ENCODE data around the gene RREB1. TPM values are rescaled to one million over a fixed set of nuclear protein-coding genes. Genes with fewer than 3 reads are reported as not detected.

The RREB1 gene
- polyA plus RNA-seq, 2 of the 4 experiments (the other 2 are of a cell fraction), result 2.2 to 5.0 TPM

DNA sequence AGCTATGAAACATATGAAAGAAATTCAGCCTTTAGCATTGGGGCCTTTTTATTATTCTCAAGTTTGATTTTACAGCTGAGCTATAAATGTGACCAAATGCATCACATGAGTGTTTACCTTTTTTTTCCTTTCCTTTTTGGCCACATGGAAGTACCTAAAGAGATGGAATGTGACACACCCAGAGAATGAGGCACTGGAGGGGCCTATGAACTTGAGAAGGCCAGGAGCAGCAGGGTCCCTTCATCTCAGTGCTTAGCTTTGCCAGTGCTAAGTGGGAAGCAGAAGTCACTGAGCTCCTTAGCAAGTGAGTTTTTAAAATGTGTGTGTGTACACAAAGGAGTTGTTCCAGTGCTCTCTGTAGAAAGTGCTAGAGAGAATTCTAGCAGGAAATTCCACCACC, 44.7 kb downstream of the RREB1 start:
- Histone ChIP-seq H3K4me2 (peak overlapping the region; percentile 19; the same call in 1 of the 3 replicates), H3K4me3 (no peak overlapping the region), H3K4me1 (peaks cover 59% of the 10 kb centered on the region), H3K27ac (peak overlapping the region in 1 of 2 experiments; percentile 56; a peak in 2 of 6 replicates), H3K9me3 (no peaks in the 10 kb centered on the region)
- ATAC-seq (no peak), DNase-seq (ENCODE audit: low read depth in 1 of 2, low spot score in 1 of 2) (no peak), FAIRE-seq (no peak)
- ChIA-PET POLR2A (no interaction called here), CTCF (interaction anchor here (1.1 to 2.1 kb wide), 2 partner anchors 43 to 428 kb away, joined by 3 to 8 read pairs; no protein-coding TSS in a partner anchor)
- no peak for TF ChIP-seq CEBPB (IDR thresholded peaks at IDR 0.05)
- TF ChIP-seq, protein P1, sequence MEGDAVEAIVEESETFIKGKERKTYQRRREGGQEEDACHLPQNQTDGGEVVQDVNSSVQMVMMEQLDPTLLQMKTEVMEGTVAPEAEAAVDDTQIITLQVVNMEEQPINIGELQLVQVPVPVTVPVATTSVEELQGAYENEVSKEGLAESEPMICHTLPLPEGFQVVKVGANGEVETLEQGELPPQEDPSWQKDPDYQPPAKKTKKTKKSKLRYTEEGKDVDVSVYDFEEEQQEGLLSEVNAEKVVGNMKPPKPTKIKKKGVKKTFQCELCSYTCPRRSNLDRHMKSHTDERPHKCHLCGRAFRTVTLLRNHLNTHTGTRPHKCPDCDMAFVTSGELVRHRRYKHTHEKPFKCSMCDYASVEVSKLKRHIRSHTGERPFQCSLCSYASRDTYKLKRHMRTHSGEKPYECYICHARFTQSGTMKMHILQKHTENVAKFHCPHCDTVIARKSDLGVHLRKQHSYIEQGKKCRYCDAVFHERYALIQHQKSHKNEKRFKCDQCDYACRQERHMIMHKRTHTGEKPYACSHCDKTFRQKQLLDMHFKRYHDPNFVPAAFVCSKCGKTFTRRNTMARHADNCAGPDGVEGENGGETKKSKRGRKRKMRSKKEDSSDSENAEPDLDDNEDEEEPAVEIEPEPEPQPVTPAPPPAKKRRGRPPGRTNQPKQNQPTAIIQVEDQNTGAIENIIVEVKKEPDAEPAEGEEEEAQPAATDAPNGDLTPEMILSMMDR (IDR thresholded peaks at IDR 0.05), result no peak
- TF ChIP-seq BHLHE40 (IDR thresholded peaks at IDR 0.05; ENCODE audit: low read depth, low read length), result no peak
- TF ChIP-seq RFX5 (IDR thresholded peaks at IDR 0.05), result no peak
- TF ChIP-seq ESRRA (IDR thresholded peaks at IDR 0.05; ENCODE audit: borderline replicate concordance, low read length), result no peak
- TF ChIP-seq, protein P2, sequence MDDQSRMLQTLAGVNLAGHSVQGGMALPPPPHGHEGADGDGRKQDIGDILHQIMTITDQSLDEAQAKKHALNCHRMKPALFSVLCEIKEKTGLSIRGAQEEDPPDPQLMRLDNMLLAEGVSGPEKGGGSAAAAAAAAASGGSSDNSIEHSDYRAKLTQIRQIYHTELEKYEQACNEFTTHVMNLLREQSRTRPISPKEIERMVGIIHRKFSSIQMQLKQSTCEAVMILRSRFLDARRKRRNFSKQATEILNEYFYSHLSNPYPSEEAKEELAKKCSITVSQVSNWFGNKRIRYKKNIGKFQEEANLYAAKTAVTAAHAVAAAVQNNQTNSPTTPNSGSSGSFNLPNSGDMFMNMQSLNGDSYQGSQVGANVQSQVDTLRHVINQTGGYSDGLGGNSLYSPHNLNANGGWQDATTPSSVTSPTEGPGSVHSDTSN (IDR thresholded peaks at IDR 0.05), result no peak
- no peak for TF ChIP-seq SREBF2 (IDR thresholded peaks at IDR 0.05)
- TF ChIP-seq RNF2 (IDR thresholded peaks at IDR 0.05; ENCODE audit: borderline replicate concordance, low read depth), result no peak

DNA sequence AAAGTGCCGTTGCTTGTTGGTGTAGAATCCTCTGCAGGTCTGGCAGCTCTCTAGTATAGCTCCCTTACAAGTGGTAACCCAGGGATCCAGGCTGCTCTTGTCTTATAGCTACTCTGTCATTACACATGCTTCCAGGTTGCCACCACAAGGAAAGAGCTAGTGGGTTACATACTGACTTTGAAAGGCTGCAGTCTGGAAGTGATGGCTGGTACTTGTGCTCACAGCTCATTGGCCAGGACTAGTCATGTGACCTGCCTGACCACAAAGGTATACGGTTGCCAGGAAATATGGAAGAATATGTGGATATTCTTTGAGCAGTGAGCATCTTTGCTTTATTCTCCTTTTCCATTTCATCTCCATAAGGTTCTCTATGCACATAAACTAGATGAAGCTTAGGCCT, 46.0 kb downstream of the RREB1 start:
- Histone ChIP-seq H3K9me3 (no peaks in the 10 kb centered on the region), H3K4me2 (no peak overlapping the region), H3K4me1 (peaks cover 50% of the 10 kb centered on the region), H3K4me3 (no peak overlapping the region), H3K27ac (no peak overlapping the region)
- ATAC-seq (peak in 1 of 2 experiments; percentile 35; a peak in 1 of 6 replicates), DNase-seq (ENCODE audit: low read depth in 1 of 2, low spot score in 1 of 2) (no peak), FAIRE-seq (no peak)
- ChIA-PET POLR2A (no interaction called here), CTCF (no interaction called here)
- TF ChIP-seq, protein P3, sequence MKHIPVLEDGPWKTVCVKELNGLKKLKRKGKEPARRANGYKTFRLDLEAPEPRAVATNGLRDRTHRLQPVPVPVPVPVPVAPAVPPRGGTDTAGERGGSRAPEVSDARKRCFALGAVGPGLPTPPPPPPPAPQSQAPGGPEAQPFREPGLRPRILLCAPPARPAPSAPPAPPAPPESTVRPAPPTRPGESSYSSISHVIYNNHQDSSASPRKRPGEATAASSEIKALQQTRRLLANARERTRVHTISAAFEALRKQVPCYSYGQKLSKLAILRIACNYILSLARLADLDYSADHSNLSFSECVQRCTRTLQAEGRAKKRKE (CRISPR knock-in tag; IDR thresholded peaks at IDR 0.05; ENCODE audit: low read depth), result no peak
- TF ChIP-seq, protein P4, sequence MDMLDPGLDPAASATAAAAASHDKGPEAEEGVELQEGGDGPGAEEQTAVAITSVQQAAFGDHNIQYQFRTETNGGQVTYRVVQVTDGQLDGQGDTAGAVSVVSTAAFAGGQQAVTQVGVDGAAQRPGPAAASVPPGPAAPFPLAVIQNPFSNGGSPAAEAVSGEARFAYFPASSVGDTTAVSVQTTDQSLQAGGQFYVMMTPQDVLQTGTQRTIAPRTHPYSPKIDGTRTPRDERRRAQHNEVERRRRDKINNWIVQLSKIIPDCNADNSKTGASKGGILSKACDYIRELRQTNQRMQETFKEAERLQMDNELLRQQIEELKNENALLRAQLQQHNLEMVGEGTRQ (IDR thresholded peaks at IDR 0.05), result 0 out of 2 replicates have a peak, but pooled peaks have one; percentile 15
- 67% methylated on average over 2 of the region's 2 CpGs for WGBS (ENCODE audit: missing lambda C conversion rate)

DNA sequence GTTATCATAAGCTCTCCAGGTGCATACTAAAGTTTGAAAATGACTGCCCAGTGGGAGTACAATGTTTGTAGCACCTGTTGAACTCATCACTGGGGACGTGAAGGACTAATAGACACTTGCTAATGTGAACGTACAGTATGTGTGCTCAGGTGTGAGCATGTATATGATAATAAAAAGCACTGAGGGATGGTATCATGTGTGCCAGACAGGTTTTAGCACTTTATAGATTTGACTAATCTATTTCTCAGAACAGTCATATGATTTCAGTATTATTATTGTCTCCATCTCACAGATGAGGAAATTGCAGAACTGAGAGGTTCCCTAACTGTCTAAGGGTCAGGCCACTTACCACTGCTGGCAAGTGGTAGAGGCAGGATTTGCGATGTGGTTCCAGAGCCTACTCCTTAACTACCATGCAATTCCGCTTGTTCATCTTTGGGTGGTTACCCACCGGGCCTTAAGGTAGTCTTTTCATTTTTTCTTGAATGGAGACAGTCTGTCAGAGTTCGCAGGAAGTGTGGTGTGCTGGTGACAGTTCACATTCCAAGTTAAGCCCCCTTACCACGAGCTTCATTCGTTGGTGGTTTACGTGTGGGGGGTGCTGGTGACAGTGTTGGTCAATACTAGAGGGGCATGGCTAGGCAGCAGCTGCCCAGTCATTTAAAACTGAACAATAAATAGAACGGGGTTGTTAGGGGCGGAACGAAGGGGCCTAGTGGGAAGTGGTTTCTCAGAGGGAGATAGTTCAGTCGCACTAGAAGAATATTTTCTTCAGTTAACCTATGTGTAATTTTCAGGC, 46.8 kb downstream of the RREB1 start:
- TF ChIP-seq, protein P5, sequence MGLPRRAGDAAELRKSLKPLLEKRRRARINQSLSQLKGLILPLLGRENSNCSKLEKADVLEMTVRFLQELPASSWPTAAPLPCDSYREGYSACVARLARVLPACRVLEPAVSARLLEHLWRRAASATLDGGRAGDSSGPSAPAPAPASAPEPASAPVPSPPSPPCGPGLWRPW (IDR thresholded peaks at IDR 0.05), result no peak
- TF ChIP-seq FOSB (CRISPR knock-in tag; IDR thresholded peaks at IDR 0.05), result no peak
- TF ChIP-seq, protein P6, sequence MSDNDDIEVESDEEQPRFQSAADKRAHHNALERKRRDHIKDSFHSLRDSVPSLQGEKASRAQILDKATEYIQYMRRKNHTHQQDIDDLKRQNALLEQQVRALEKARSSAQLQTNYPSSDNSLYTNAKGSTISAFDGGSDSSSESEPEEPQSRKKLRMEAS (IDR thresholded peaks at IDR 0.05), result no peak
- TF ChIP-seq POLR2A (IDR thresholded peaks at IDR 0.05; ENCODE audit: low read length), result no peak
- no peak for TF ChIP-seq JUN (IDR thresholded peaks at IDR 0.05)
- no peak for TF ChIP-seq POLR2AphosphoS2 (conservative IDR thresholded peaks at IDR 0.05; ENCODE audit: low read length)
- no peak for TF ChIP-seq BHLHE40 (IDR thresholded peaks at IDR 0.05; ENCODE audit: low read depth, low read length)
- TF ChIP-seq CHD4 (IDR thresholded peaks at IDR 0.05; ENCODE audit: borderline replicate concordance), result no peak
- TF ChIP-seq HOXB13 (CRISPR knock-in tag; IDR thresholded peaks at IDR 0.05; ENCODE audit: low read depth), result no peak
- TF ChIP-seq HDAC2 (IDR thresholded peaks at IDR 0.05), result no peak
- no peak for TF ChIP-seq NPAS2 (CRISPR knock-in tag; IDR thresholded peaks at IDR 0.05; ENCODE audit: borderline replicate concordance)
- no peak for TF ChIP-seq NR3C1 (IDR thresholded peaks at IDR 0.05)
- no peak for TF ChIP-seq FOSL2 (IDR thresholded peaks at IDR 0.05)
- TF ChIP-seq FOSL2 (CRISPR knock-in tag; IDR thresholded peaks at IDR 0.05), result no peak
- TF ChIP-seq MAFK (IDR thresholded peaks at IDR 0.05; ENCODE audit: partially characterized antibody), result no peak
- no peak for TF ChIP-seq SREBF2 (IDR thresholded peaks at IDR 0.05)
- TF ChIP-seq, protein P7, sequence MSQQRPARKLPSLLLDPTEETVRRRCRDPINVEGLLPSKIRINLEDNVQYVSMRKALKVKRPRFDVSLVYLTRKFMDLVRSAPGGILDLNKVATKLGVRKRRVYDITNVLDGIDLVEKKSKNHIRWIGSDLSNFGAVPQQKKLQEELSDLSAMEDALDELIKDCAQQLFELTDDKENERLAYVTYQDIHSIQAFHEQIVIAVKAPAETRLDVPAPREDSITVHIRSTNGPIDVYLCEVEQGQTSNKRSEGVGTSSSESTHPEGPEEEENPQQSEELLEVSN (IDR thresholded peaks at IDR 0.05; ENCODE audit: borderline replicate concordance, low read depth), result no peak
- no peak for TF ChIP-seq ZNF302 (CRISPR knock-in tag; IDR thresholded peaks at IDR 0.05)
- TF ChIP-seq CEBPB (IDR thresholded peaks at IDR 0.05), result no peak
- TF ChIP-seq EHMT2 (IDR thresholded peaks at IDR 0.05; ENCODE audit: low read depth), result no peak
- TF ChIP-seq PHF8 (IDR thresholded peaks at IDR 0.05; ENCODE audit: borderline replicate concordance, low read depth), result no peak
- FAIRE-seq, result no peak
- H3K4me3 ChIP-seq, result no peak overlapping the region
- H3K27ac ChIP-seq, result no peak overlapping the region
- H3K4me1 ChIP-seq, result peaks cover 43% of the 10 kb centered on the region
- POLR2A ChIA-PET, result no interaction called here
- no peaks in the 10 kb centered on the region for H3K9me3 ChIP-seq
- 94% methylated on average over 13 of the region's 13 CpGs for WGBS (ENCODE audit: missing lambda C conversion rate)
- no peak for DNase-seq (ENCODE audit: low read depth in 1 of 2, low spot score in 1 of 2)
- CTCF ChIA-PET, result no interaction called here
- no peak overlapping the region for H3K4me2 ChIP-seq
- no peak for ATAC-seq
